Measurements from ENCODE around the gene NRG2. TPM values are rescaled to one million over a fixed set of nuclear protein-coding genes. Genes with fewer than 3 reads are reported as not detected.

NRG2 gene
- total and polyA plus RNA-seq, 2 donors (not counting 3 experiments of a cell fraction or from before 2014, with no cell fraction given) = 0.26 to 0.42 TPM

DNA sequence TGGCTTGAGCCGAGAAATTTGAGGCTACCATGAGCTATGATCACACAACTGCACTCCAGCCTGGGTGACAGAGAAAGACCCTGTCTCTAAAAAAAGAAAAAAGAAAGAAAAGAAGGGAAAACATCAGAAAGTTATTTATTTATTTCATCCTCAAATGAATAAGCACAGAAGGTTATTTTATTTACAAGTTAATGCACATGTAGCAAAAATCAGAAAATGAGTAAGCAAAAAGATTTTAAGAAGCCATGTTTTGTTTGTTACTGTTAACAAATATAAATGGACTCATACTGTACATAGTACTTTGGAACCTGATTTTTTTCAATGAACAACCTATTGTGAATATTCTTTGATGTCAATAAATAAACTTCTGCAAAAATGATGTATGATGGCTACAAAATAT, 47.2 kb downstream of the NRG2 start:
- ChIA-PET CTCF (interaction anchor here (1.8 kb wide), 1 partner anchor 27 kb away, joined by 4 read pairs; no protein-coding TSS in a partner anchor), POLR2A (no interaction called here)
- no peaks in the 10 kb centered on the region for H3K4me1 ChIP-seq (ENCODE audit: control insufficient read depth, extremely low read depth, insufficient read depth, low read length)
- FAIRE-seq (no peak), DNase-seq (ENCODE audit: low read depth, low spot score) (no peak)
- H3K9me1 ChIP-seq (replicated peaks; ENCODE audit: control insufficient read depth, extremely low read depth, insufficient read depth, low read length) = no peaks in the 10 kb centered on the region
- H3K4me3 ChIP-seq (replicated peaks in 1 of 3; ENCODE audit: insufficient read depth in 1 of 3, low read depth in 1 of 3, low read length in 3 of 3) = no peak overlapping the region
- no TSS peak for BruUV-seq (replicated peaks)
- no peaks in the 10 kb centered on the region for H3K9me3 ChIP-seq (replicated peaks; ENCODE audit: control insufficient read depth, insufficient read depth, low read length)
- peaks cover 23 to 30% of the 10 kb centered on the region in 2 experiments for H3K27me3 ChIP-seq (ENCODE audit: control insufficient read depth in 2 of 2, insufficient read depth in 2 of 2, low read length in 2 of 2)
- TF ChIP-seq GATA2 (IDR thresholded peaks at IDR 0.05; ENCODE audit: insufficient read depth, insufficient read length, low read depth, low read length) (no peak), FOS (IDR thresholded peaks at IDR 0.05; ENCODE audit: borderline replicate concordance, insufficient read depth, low read length) (no peak), MYC (IDR thresholded peaks at IDR 0.05; ENCODE audit: low read depth, low read length) (no peak), POLR2A (IDR thresholded peaks at IDR 0.05; ENCODE audit: low read depth, low read length) (no peak), POLR2AphosphoS5 (IDR thresholded peaks at IDR 0.05; ENCODE audit: insufficient read depth, low read depth, low read length) (no peak), MAX (IDR thresholded peaks at IDR 0.05; ENCODE audit: insufficient read depth, insufficient read length) (no peak), EZH2 (IDR thresholded peaks at IDR 0.05; ENCODE audit: borderline replicate concordance, low read depth, low read length, severe bottlenecking) (no peak), JUN (IDR thresholded peaks at IDR 0.05; ENCODE audit: borderline replicate concordance, insufficient read depth, insufficient read length, low read depth) (no peak)
- TF ChIP-seq, protein P1, sequence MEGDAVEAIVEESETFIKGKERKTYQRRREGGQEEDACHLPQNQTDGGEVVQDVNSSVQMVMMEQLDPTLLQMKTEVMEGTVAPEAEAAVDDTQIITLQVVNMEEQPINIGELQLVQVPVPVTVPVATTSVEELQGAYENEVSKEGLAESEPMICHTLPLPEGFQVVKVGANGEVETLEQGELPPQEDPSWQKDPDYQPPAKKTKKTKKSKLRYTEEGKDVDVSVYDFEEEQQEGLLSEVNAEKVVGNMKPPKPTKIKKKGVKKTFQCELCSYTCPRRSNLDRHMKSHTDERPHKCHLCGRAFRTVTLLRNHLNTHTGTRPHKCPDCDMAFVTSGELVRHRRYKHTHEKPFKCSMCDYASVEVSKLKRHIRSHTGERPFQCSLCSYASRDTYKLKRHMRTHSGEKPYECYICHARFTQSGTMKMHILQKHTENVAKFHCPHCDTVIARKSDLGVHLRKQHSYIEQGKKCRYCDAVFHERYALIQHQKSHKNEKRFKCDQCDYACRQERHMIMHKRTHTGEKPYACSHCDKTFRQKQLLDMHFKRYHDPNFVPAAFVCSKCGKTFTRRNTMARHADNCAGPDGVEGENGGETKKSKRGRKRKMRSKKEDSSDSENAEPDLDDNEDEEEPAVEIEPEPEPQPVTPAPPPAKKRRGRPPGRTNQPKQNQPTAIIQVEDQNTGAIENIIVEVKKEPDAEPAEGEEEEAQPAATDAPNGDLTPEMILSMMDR (IDR thresholded peaks at IDR 0.05; ENCODE audit: extremely low read depth in 1 of 2, insufficient read depth in 1 of 2, low read depth in 1 of 2, low read length in 2 of 2) = no peak
- no peaks in the 10 kb centered on the region for H4K20me1 ChIP-seq (replicated peaks; ENCODE audit: control insufficient read depth, extremely low read depth, insufficient read depth, low read length)
- H2AFZ ChIP-seq (ENCODE audit: low read depth, low read length) = no peak overlapping the region
- intact Hi-C loops (cut with micrococcal nuclease) = no loop called here
- H3K9ac ChIP-seq (replicated peaks; ENCODE audit: extremely low read depth, insufficient read depth, low read length) = no peak overlapping the region
- H3K79me2 ChIP-seq (ENCODE audit: control insufficient read depth, insufficient read depth, low read length) = no peaks in the 10 kb centered on the region
- no peak overlapping the region for H3K27ac ChIP-seq (ENCODE audit: insufficient read depth, low read depth, low read length)
- no peaks in the 10 kb centered on the region for H3K36me3 ChIP-seq (ENCODE audit: control insufficient read depth in 2 of 2, extremely low read depth in 1 of 2, insufficient read depth in 2 of 2, low read length in 2 of 2)
- dilution Hi-C loops (cut with MboI; ENCODE audit: extremely low pct_ligation_motif_present, low sequenced_read_pairs) = no loop called here
- H3K4me2 ChIP-seq (ENCODE audit: insufficient read depth, low read length) = no peak overlapping the region

All from endothelial cell of umbilical vein (primary cell).